Measurements from ENCODE around the gene GPX7.

- no peak for TF ChIP-seq CTCF (conservative IDR thresholded peaks at IDR 0.05; ENCODE audit: low read depth, low read length)
- TF ChIP-seq EZH2 (IDR thresholded peaks at IDR 0.05; ENCODE audit: low read length, unreplicated experiment), result no peak
These were observed 19.8 kb downstream of the GPX7 start for GRCh38 chr1:52621950-52622349.
